Measurements from ENCODE around the gene IL2RG.

GRCh38 chrX:71128915-71129765 is 17.8 kb upstream of the IL2RG start:
- TF ChIP-seq CTCF (IDR thresholded peaks at IDR 0.05; ENCODE audit: low read length) (peak; percentile 71), EZH2 (IDR thresholded peaks at IDR 0.05; ENCODE audit: borderline replicate concordance, low read length) (no peak)
